Right cardiac atrium (tissue), 5 donors: ENCODE results near the gene BIRC3. TPM values are rescaled to one million over a fixed set of nuclear protein-coding genes. Genes with fewer than 3 reads are reported as not detected.

Experiments used
- ATAC-seq, 2 donors: fragments of 200-7000 bp; cut with Tn5 transposase; one replicate each; pipeline versions ENCODE4 v1.8.0 to v1.9.1; 2020; ENCODE audit warnings: moderate library complexity in 2 of 2, mild to moderate bottlenecking in 1 of 2
- DNase-seq, 3 donors: peaks; one replicate each; pipeline ENCODE4 v3.0.0-alpha.2; 2020
- H3K27ac ChIP-seq: one replicate; pipeline ENCODE4 v1.5.1; 2013; ENCODE audit warnings: mild to moderate bottlenecking, low read length, control low read depth, moderate library complexity
- H3K27me3 ChIP-seq: one replicate; pipeline ENCODE4 v1.6.1; 2013; ENCODE audit not compliant: control insufficient read depth, insufficient read depth
- H3K4me1 ChIP-seq: one replicate; pipeline ENCODE4 v1.6.1; 2013; ENCODE audit warnings: low read length; ENCODE audit not compliant: control insufficient read depth, insufficient read depth
- H3K4me3 ChIP-seq: one replicate; pipeline ENCODE4 v1.5.1; 2013; ENCODE audit warnings: low read length, control low read depth
- H3K9me3 ChIP-seq: one replicate; pipeline ENCODE4 v1.6.1; 2013; ENCODE audit warnings: low read length; ENCODE audit not compliant: control insufficient read depth
- WGBS: extraction: QIAGEN DNeasy Blood & Tissue Kit; methylation state at CpG from one replicate; pipeline ENCODE4 v1.1.7; 2013; 5-methylcytosine and 5-hydroxymethylcytosine counted together
- intact Hi-C, 4 donors: fragments of 100-400 bp; cut with DNase I; formaldehyde crosslinking; loops; one replicate each; pipeline versions ENCODE4 v1.11.0 to v1.14.0; 2022 to 2023
- polyA plus RNA-seq: library from polyadenylated mRNA; stranded (reverse); fragments of 200-250 nt; gene quantifications from one replicate; pipeline ENCODE4 v1.2.3, GENCODE V29; 2013
- total RNA-seq, 4 donors: library from RNA; stranded (reverse); fragmentation: NEBNext Ultra II Directional; extraction: Animal tissue kit (Norgen Biotek cat#: 25700); gene quantifications; one replicate each; pipeline ENCODE4 v1.2.1, GENCODE V29; 2021
- donor health status: healthy with polysubstance abuse.
- donor health status: DM: no; HTN: yes; CAD: no.
- donor health status: DM: no; HTN: no; CAD: no.
- donor health status: DM: no; HTN: yes; CAD: no; lungs with severe emphysema.
- donor health status: DM: yes; HTN: yes; CAD: no.

The BIRC3 gene
- total and polyA plus RNA-seq, 5 donors: 6.2 to 11.9 (median 11.6) TPM

- DNase-seq (no peak), ATAC-seq (no peak)
- peaks cover 2% of the 10 kb centered on the region for H3K4me1 ChIP-seq
- H3K4me3 ChIP-seq: no peak overlapping the region
- intact Hi-C loops: loop anchor here in 1 of 4 donors (10.0 kb wide), 1 partner anchor 68 kb away; the partner anchor contains the start of gene TMEM123
- 95% methylated on average over 8 of the region's 8 CpGs for WGBS
- no peak overlapping the region for H3K27ac ChIP-seq
- H3K27me3 ChIP-seq: no peaks in the 10 kb centered on the region
- no peaks in the 10 kb centered on the region for H3K9me3 ChIP-seq
These were observed 69.9 kb downstream of the BIRC3 start for GRCh38 chr11:102387043-102387781.

Other genes with a start within 250 kb of the BIRC3 start
- 100 to 1,000 TPM in 3 of 4 donors, 10 to 100 TPM in 1; 97.4 to 112 (median 106) TPM for gene YAP1, start 207.0 kb upstream of the BIRC3 start, total RNA-seq
- gene YAP1, start 207.0 kb upstream of the BIRC3 start, polyA plus RNA-seq: 32.0 TPM
- 10 to 100 TPM; 29.6 to 35.0 (median 31.9) TPM for gene BIRC2, start 29.7 kb downstream of the BIRC3 start, total RNA-seq
- gene BIRC2, start 29.7 kb downstream of the BIRC3 start, polyA plus RNA-seq: 21.1 TPM
- gene TMEM123, start 135.3 kb downstream of the BIRC3 start, total RNA-seq: 100 to 1,000 TPM; 101 to 106 (median 101) TPM
- 52.4 TPM for gene TMEM123, start 135.3 kb downstream of the BIRC3 start, polyA plus RNA-seq
- gene MMP7, start 213.3 kb downstream of the BIRC3 start, total RNA-seq: not detected
- gene MMP7, start 213.3 kb downstream of the BIRC3 start, polyA plus RNA-seq: not detected